ENCODE results near the gene BCAR1. TPM values are rescaled to one million over a fixed set of nuclear protein-coding genes. Genes with fewer than 3 reads are reported as not detected.

BCAR1 gene
- total RNA-seq, 1 donor, result 75.3 TPM

DNA sequence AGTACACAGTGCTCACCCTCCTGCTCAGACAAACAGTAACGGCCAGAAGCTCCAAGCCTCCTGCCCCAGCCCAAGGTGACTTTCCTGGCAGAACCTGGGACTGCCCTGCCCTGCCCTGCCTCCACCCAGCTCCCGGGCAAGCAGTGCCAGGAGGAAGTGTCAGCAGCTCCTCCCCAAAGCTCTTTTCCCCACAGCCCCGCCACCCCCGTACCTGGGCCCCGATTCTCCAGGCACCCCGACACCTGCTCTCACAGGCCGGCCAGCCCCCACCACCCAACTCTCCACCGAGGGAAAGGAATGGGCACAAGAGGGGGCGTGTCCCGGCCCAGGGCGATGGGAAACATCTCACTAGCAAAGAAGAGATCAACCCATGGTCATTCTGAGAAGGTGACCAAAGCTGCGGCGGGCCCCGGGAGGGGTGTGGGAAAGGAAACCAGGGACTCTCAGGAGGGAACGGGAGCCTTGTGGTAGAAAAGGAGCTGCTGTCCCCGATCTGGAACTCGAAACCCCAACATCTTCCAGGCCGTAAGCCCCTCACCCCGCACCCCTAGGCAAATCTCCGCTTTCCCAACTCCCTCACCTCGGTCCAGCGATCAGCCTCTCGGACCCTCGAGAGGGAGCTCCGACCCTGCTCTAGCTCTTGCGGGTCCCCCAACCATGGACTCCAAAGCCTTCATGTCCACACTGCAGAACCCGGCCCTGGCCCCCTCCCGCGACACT, 1.2 kb downstream of the BCAR1 start:
- Histone ChIP-seq H3K4me3 (ENCODE audit: insufficient read depth, low read length) (peak overlapping the region; percentile 92), H3K27ac (ENCODE audit: low read depth, low read length) (peak overlapping the region; percentile 99), H3K9me3 (ENCODE audit: low read depth, low read length) (no peaks in the 10 kb centered on the region), H3K4me1 (ENCODE audit: insufficient read depth, low read length) (peaks cover 85% of the 10 kb centered on the region), H3K79me2 (ENCODE audit: insufficient read depth, low read length) (peaks cover 93% of the 10 kb centered on the region), H3K4me2 (ENCODE audit: insufficient read depth, low read length) (peak overlapping the region; percentile 97), H4K20me1 (ENCODE audit: insufficient read depth, low read length) (peaks cover 81% of the 10 kb centered on the region), H3K27me3 (ENCODE audit: insufficient read depth, low read length) (no peaks in the 10 kb centered on the region), H3K36me3 (ENCODE audit: insufficient read depth, low read length) (peaks cover 7% of the 10 kb centered on the region), H2AFZ (ENCODE audit: low read length) (no peak overlapping the region)
- DNase-seq (ENCODE audit: insufficient read length, low spot score, missing footprints), result peak; percentile 97
- no peak for TF ChIP-seq CTCF (IDR thresholded peaks at IDR 0.05; ENCODE audit: extremely low read depth, low read depth, low read length)

DNA sequence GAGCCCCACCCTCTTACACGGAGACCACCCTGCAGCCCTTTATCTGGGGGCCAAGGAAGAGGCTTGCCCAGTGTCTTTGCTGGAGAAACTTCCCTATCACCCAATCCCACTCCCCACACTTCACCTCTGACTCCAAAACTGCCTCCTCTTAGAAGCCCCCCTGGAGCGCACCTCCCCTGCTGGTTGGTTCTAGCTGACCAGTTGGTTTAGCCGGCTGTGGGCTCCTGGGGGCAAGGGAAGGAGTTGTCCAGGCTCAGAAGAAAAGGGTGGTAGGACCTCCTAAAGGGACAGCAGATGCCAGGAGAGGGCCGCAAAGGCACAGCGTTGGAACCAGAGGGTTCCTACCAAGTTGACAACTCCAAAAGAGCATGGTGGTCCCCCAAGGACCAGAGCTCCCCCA, 2.0 kb downstream of the BCAR1 start:
- Histone ChIP-seq H3K4me3 (ENCODE audit: insufficient read depth, low read length) (peak overlapping the region; percentile 92), H3K9me3 (ENCODE audit: low read depth, low read length) (no peaks in the 10 kb centered on the region), H3K4me2 (ENCODE audit: insufficient read depth, low read length) (peak overlapping the region; percentile 97), H3K36me3 (ENCODE audit: insufficient read depth, low read length) (peaks cover 7% of the 10 kb centered on the region), H2AFZ (ENCODE audit: low read length) (no peak overlapping the region), H3K27me3 (ENCODE audit: insufficient read depth, low read length) (no peaks in the 10 kb centered on the region), H3K27ac (ENCODE audit: low read depth, low read length) (peak overlapping the region; percentile 99), H4K20me1 (ENCODE audit: insufficient read depth, low read length) (peaks cover 76% of the 10 kb centered on the region), H3K4me1 (ENCODE audit: insufficient read depth, low read length) (peaks cover 85% of the 10 kb centered on the region), H3K79me2 (ENCODE audit: insufficient read depth, low read length) (peaks cover 93% of the 10 kb centered on the region)
- peak; percentile 86 for DNase-seq (ENCODE audit: insufficient read length, low spot score, missing footprints)
- no peak for TF ChIP-seq CTCF (IDR thresholded peaks at IDR 0.05; ENCODE audit: extremely low read depth, low read depth, low read length)

DNA sequence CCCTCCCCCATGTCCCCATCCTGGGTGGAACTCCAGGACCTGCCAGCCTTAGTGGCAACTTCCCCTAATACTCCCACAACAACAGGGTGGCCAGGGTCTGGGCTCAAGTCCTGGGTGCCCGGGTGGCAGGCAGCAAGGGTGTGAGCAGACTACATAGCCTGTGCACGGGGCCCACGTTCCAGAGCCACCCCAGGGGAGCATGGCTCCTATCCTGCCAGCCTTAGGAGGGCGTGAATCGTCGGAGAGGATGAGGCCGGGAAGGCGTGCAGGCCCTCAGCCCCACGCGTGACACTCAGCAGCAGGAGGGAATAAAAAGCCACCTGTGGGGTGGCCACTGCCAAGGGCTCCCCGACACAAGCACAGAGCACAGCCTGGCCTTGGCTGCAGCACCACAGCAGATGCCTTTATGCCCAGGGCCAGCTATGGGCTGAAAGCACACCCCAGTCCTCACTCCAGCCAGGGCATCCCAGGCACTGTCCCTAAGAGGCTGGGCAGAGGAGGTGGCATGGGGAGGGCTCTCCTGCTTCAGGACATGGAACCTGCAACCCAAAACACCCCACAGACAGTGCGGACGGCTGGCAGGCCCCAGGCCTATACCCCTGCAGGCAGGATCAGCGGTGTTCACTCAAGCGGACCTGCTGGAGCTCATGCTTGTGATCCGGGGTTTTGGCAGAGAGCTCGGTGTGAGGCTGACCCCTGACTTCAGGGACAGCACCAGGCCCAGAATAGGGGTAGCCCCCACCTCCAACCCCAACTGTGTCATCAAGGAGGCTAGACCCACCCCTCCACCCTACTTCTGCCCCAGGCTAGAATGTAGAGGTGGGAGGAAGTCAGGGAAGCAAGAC, 2.7 kb downstream of the BCAR1 start:
- TF ChIP-seq CTCF (IDR thresholded peaks at IDR 0.05; ENCODE audit: extremely low read depth, low read depth, low read length), result no peak
- Histone ChIP-seq H3K9me3 (ENCODE audit: low read depth, low read length) (no peaks in the 10 kb centered on the region), H3K27ac (ENCODE audit: low read depth, low read length) (peak overlapping the region; percentile 99), H4K20me1 (ENCODE audit: insufficient read depth, low read length) (peaks cover 73% of the 10 kb centered on the region), H3K79me2 (ENCODE audit: insufficient read depth, low read length) (peaks cover 93% of the 10 kb centered on the region), H3K4me2 (ENCODE audit: insufficient read depth, low read length) (peak overlapping the region; percentile 97), H2AFZ (ENCODE audit: low read length) (no peak overlapping the region), H3K36me3 (ENCODE audit: insufficient read depth, low read length) (peaks cover 13% of the 10 kb centered on the region), H3K4me3 (ENCODE audit: insufficient read depth, low read length) (peak overlapping the region; percentile 92), H3K4me1 (ENCODE audit: insufficient read depth, low read length) (peaks cover 85% of the 10 kb centered on the region), H3K27me3 (ENCODE audit: insufficient read depth, low read length) (no peaks in the 10 kb centered on the region)
- DNase-seq (ENCODE audit: insufficient read length, low spot score, missing footprints), result peak; percentile 95

DNA sequence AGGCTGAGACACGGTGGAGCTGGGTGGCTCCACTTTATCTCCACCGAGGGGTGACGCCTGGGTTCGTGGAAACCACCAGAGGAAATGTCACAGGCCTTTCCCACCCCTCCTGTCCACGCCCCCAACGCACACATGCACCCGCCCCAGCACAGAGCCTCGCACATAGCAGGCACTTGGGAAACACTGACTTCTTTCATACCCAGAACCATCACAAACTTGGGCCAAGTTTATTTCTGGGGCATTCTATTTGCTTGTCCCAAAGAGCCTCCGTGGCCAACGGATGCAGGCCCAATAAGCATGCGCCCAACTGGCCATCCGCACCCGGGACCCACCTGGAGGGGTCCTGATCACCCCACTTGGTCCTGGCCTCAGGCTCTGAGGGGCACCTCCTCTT, 3.3 kb downstream of the BCAR1 start:
- peak overlapping the region; percentile 97 for H3K4me2 ChIP-seq (ENCODE audit: insufficient read depth, low read length)
- peak; percentile 92 for DNase-seq (ENCODE audit: insufficient read length, low spot score, missing footprints)
- H3K4me1 ChIP-seq (ENCODE audit: insufficient read depth, low read length), result peaks cover 84% of the 10 kb centered on the region
- H3K27me3 ChIP-seq (ENCODE audit: insufficient read depth, low read length), result no peaks in the 10 kb centered on the region
- H3K27ac ChIP-seq (ENCODE audit: low read depth, low read length), result peak overlapping the region; percentile 99
- no peaks in the 10 kb centered on the region for H3K9me3 ChIP-seq (ENCODE audit: low read depth, low read length)
- H3K36me3 ChIP-seq (ENCODE audit: insufficient read depth, low read length), result peaks cover 17% of the 10 kb centered on the region
- peak overlapping the region; percentile 25 for H3K4me3 ChIP-seq (ENCODE audit: insufficient read depth, low read length)
- H2AFZ ChIP-seq (ENCODE audit: low read length), result no peak overlapping the region
- peaks cover 93% of the 10 kb centered on the region for H3K79me2 ChIP-seq (ENCODE audit: insufficient read depth, low read length)
- TF ChIP-seq CTCF (IDR thresholded peaks at IDR 0.05; ENCODE audit: extremely low read depth, low read depth, low read length), result no peak
- H4K20me1 ChIP-seq (ENCODE audit: insufficient read depth, low read length), result peaks cover 68% of the 10 kb centered on the region
